Endothelial cell of umbilical vein (primary cell): ENCODE results near the gene JAGN1.

Experiments
- EZH2 ChIP-seq: IDR thresholded peaks from 2 replicates; pipeline ENCODE4 v1.6.1; 2012; ENCODE audit warnings: borderline replicate concordance, low read depth, mild to moderate bottlenecking, moderate library complexity, low read length, inconsistent platforms; ENCODE audit not compliant: severe bottlenecking
- JUN ChIP-seq: IDR thresholded peaks from 2 replicates; pipeline ENCODE4 v1.6.1; 2011; ENCODE audit warnings: borderline replicate concordance, low read depth; ENCODE audit not compliant: insufficient read length, insufficient read depth
- MYC ChIP-seq: IDR thresholded peaks from one replicate; pipeline ENCODE4 v1.6.1; 2011; ENCODE audit warnings: mild to moderate bottlenecking, low read depth, low read length
- POLR2A ChIP-seq: IDR thresholded peaks from 2 replicates; pipeline ENCODE4 v1.6.1; 2012; ENCODE audit warnings: low read depth, mild to moderate bottlenecking, control low read depth, low read length
- POLR2AphosphoS5 ChIP-seq: IDR thresholded peaks from 2 replicates; pipeline ENCODE4 v1.6.1; 2012; ENCODE audit warnings: low read depth, mild to moderate bottlenecking, control low read depth, low read length, moderate library complexity; ENCODE audit not compliant: insufficient read depth
- TF ChIP-seq, protein P1 (sequence below), 2 donors: IDR thresholded peaks; 1 replicate in 1 of 2; 2 replicates in 1 of 2; pipeline ENCODE4 v1.5.1; 2011; ENCODE audit warnings: low read length in 2 of 2, mild to moderate bottlenecking in 2 of 2, moderate library complexity in 2 of 2, control low read depth in 1 of 2, inconsistent platforms in 1 of 2, low read depth in 1 of 2; ENCODE audit not compliant: insufficient read depth in 1 of 2; ENCODE audit errors: extremely low read depth in 1 of 2
- TF ChIP-seq, protein P2 (sequence below): IDR thresholded peaks from 2 replicates; pipeline ENCODE4 v1.6.1; 2011; ENCODE audit not compliant: insufficient read depth, insufficient read length

- TF ChIP-seq POLR2A (peak; percentile 29), EZH2 (no peak), POLR2AphosphoS5 (peak; percentile 18), MYC (no peak), JUN (no peak)
- TF ChIP-seq, protein P1, sequence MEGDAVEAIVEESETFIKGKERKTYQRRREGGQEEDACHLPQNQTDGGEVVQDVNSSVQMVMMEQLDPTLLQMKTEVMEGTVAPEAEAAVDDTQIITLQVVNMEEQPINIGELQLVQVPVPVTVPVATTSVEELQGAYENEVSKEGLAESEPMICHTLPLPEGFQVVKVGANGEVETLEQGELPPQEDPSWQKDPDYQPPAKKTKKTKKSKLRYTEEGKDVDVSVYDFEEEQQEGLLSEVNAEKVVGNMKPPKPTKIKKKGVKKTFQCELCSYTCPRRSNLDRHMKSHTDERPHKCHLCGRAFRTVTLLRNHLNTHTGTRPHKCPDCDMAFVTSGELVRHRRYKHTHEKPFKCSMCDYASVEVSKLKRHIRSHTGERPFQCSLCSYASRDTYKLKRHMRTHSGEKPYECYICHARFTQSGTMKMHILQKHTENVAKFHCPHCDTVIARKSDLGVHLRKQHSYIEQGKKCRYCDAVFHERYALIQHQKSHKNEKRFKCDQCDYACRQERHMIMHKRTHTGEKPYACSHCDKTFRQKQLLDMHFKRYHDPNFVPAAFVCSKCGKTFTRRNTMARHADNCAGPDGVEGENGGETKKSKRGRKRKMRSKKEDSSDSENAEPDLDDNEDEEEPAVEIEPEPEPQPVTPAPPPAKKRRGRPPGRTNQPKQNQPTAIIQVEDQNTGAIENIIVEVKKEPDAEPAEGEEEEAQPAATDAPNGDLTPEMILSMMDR (IDR thresholded peaks at IDR 0.05; ENCODE audit: extremely low read depth in 1 of 2, insufficient read depth in 1 of 2, low read depth in 1 of 2, low read length in 2 of 2): peak; percentile 32 to 57
- TF ChIP-seq, protein P2, sequence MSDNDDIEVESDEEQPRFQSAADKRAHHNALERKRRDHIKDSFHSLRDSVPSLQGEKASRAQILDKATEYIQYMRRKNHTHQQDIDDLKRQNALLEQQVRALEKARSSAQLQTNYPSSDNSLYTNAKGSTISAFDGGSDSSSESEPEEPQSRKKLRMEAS: no peak
Observed at GRCh38 chr3:9915254-9916141, 25.1 kb downstream of the JAGN1 start.
